ENCODE data around the gene HYAL1.
"Not testable (repeated sequence)": the region's sequence is repeated elsewhere in the genome, so short reads cannot be mapped to it uniquely, and the experiment has no call there.

The HYAL1 gene

DNA sequence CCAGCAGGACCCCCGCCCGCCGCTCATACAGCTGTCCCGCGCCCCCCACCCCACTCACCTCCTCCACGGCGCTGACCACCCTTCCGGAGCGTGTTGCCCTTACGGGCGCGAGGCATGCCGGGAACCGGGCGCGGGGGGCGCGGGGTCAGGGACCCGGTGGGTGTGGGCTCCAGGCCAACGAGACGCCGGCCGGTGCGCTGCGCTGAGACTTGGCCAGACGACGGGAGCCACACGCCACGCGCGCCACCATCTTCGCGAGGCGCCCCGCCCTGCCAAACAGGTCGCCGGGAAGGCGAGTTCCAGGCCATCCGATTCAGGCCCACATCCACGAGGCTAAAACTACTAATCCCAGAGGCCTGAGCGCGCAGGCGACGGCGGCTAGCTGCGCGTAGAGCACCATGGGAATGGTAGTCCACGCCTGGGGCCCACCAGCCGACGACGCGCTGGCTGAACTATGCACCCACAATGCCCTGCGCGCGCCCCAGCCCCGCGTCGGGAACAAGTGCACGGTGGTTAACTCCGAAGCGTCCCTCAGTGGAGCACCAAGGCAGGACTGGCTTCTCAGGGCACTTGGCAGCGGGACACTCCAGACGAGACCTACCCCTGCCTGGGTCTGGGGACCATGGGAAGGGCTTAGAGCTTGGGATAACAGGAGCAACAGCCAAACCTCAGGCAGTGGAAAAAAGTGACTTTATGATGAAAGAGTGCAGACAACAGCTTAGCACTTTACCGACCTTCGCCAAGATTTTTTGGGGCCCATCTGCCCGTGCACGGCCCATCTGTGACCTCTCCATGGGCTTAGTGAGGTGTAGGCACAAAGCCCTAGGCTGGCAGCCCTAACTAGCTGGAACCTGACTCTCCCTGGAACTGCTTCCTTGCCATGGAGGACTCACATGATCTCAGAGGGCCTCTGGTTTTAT, 11.0 kb downstream of the HYAL1 start, which contains the start of gene IFRD2:
Gene IFRD2, minus strand, starts transcription at position 271 of the 920 bp plus-strand sequence. Its CDS starts 155 bp downstream, at position 116.
- DNase-seq: peak; percentile 96

DNA sequence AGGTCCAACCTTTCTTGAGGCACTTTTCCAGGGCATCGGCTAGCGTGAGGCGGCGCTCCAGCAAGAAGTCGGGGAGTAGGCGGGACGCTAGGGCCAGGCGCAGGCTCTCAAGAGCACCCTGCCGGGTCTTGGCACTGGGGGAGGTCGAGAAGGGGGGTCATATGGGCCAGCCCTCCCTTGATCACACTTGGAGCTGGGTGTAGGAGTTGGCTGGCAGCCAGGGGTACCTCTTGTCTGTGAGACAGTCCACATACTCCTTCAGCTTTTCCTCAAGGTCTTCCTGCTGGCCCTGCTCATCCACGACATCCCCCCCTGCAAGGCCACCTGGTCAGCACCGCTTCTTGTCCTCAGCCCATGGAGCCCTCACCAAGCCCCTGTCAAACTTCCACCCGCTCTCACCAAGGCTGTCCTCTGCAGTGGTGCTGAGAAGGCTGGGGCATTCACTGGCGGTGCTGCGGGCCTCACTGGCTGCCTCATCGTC, 13.2 kb downstream of the HYAL1 start:
- no peak for DNase-seq

DNA sequence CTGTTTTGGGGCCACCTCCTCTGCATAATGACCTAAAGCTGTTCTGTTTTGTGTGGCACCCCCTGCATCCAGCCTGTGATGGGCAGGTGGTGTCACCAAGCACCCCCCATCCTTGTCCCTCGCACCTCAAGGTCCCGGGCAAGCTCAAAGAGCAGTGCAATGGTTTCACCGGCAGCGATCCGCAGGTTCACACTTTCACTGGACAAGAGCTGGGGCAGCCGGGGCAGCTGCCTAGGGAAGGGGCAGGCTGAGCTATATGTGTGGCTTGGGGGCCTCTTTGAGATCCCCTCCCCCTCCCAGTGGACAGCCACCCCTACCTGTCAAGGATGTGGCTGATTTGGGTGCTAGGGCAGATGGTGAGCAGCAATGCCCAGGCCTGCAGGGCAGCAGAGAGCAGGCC, 14.2 kb downstream of the HYAL1 start:
- no peak for DNase-seq

DNA sequence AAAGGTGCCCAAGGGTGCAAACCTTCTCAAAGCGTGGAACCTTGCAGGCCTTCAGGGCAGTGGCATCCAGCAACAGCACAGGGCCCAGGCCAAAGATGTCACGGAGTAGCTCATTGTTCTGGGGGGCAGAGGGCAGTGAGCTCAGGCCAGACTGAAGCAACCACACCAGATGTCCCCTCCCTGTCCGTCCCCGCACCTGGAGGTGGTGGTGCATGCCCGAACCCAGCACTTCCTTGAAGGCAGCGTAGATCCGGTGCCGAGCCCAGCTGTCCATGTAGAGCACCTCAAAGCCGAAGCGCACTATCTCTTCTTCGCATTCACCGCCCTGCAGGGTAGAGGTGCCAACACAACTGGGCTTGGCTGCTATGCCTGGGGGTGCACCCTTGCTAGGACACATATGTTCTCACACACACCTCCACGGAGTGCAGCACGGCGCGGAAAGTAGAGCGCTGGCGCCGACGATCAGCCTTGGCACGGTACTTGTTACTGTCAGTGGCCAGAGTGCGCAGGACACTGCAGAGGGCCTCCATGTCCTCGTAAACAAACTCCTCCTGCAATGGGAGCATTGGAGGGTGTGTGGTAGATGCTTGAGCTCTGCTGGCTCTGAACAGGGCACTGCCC, 14.9 kb downstream of the HYAL1 start:
- DNase-seq: no peak

DNA sequence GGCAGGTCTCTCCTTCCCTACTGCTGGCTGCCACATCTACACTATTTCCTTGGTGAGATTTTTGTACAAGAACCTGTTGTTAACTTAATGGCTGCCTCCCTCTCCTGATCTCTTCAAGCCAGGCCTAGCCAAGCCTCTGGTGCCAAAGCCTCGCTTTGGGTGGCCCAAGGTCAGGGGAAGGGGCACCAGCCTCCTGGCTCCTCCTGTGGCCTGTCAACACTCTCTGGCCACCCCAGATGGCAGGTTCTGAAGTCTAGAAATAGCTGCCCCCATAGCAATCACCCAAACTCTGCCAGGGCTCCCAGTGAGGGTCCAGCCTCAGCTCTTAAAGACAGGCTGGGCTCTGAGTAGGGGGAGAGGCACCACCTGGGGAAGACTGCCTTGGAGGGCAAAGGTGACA, 16.1 kb downstream of the HYAL1 start:
- no peak for DNase-seq

DNA sequence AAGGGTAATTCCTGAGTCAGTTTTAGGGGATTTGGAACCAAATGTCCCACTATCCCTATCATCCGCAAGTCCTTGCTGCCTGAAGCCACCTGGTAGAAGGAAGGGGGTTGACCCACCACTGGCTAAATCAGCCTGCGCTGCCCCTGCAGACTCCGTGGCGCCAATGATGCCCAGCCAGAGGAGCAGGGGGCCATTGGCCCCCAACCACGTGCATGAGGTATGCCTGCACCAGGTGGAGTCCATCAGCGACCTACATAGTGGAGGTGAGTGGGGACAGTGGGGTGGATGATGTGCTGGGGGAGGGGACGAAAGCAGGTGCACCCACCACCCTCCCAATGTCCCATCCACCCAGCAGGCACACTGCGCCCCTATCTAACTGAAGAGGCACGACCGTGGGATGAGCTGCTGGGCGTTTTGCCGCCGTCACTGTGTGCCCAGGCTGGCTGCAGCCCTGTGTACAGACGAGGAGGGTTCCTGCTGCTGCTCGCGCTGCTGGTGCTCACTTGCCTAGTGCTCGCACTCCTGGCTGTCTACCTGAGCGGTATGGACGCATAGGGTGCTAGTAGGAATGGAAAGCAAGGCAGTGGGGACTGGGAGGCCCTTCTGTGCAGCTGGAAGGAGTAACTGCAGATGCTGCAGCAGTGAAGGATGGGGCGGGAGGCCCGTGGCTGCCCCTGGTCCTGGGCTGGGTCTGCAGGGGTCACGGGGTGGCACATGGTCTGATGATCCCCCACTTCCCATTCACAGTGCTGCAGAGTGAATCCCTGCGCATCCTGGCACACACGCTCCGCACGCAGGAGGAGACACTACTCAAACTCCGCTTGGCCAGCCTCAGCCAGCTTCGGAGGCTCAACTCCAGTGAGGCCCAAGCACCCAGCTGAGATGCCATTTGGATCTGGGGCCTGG, 16.8 kb downstream of the HYAL1 start:
- no peak for DNase-seq

DNA sequence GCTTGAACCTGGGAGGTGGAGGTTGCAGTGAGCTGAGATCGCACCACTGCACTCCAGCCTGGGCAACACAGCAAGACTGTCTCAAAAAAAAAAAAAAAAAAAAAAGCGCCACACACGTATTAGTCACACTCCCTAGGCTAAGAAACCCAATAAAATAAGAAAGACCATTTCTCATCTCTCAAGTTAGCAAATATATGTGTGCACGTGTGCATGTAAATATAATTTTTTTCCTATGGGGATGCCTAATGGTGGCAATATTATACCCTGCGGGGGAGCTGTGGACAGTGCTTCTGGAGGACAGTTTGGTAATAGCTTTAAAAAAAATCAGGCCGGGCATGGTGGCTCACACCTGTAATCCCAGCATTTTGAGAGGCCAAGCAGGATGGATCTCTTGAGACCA, 19.3 kb downstream of the HYAL1 start:
- DNase-seq: not testable (repeated sequence)

DNA sequence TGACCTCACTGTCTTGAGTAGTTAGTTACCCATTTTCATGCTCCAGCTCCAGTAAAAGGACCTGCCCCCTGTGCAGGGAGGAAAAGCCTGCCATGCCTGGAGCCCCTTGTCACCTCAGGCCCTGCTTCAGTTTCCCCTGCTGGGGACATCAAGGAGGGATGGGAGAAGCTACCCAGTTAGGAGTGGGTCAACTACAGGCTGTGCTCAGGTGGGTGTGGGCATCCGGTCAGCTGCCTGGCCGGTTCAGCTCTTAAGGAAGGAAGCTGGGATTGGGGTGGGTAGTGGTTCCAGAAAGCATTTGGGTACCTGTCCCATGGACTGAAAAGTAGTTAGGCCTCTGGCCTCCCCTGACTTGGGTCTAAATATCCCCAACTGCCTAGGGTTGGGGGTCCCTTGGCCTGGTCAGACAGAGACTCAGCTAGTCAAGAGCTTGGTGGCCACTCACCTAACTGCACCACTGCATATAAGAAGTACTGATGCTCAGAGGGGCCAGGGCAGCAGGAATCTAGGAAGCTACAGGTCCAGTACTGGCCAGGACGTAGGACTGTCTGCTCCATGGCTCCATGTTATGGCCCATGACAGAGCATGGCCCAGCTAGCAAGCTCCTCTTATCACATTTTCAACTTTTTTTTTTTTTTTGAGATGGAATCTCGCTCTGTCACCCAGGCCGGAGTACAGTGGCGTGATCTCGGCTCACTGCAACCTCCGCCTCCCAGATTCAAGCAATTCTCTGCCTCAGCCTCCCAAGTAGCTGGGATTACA, 23.9 kb downstream of the HYAL1 start:
- DNase-seq: no peak

DNA sequence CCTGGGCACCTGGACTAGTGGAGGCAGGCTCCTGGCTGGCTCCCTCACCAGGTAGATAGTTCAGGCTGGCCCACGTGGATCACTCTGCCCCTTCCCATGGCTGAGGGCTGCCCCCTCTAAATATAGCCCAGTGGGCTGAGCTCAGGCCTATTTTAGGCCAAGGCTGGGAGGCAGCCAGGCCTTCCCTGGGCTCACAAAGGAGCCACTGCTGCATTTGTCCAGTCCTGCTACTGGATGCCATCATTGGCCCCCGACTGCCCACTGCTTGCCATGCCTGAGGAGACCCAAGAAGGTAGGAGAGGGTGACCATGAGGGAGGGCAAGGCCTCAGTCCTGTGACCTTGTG, 24.5 kb downstream of the HYAL1 start, which contains the start of gene LSMEM2:
Gene LSMEM2, plus strand, starts transcription at position 208 of the 345 bp plus-strand sequence. Its CDS starts 27 bp downstream, at position 235.
- DNase-seq: no peak

DNA sequence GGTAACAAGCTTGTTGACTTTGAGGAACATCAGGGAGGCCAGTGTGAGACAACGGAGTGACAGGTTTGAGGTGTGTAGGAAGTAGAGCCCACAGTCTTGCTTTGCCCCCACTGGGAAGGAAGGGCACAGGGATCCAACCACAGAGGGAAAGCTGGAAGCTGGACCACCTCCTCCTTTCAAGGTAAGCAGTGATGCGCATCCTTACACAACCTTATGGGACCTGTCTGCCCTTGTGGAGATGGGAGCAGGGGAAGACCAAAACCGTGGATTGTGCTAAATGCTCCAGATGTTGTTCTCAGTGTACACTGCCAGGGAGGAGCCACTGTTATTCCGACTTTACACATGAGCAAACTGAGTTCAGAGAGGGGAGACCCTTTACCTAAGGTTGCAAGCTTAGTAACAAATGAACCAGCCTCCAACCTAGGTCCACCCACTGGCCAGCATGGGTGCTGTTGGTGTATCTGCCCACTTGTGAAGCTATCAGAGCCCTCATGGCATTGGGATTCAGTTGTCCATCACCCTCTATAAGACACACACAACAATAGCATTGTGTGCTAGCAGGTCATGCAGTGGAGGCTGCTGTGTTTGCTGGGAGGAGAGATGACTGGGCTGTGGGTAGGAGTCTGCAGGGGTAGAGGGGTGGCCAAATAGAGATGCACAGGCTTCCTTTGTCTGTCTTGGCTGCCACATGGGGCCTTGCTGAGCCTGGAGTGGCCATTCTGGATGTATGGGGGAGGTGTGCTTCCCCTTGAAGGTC, 25.1 kb downstream of the HYAL1 start:
- no peak for DNase-seq

DNA sequence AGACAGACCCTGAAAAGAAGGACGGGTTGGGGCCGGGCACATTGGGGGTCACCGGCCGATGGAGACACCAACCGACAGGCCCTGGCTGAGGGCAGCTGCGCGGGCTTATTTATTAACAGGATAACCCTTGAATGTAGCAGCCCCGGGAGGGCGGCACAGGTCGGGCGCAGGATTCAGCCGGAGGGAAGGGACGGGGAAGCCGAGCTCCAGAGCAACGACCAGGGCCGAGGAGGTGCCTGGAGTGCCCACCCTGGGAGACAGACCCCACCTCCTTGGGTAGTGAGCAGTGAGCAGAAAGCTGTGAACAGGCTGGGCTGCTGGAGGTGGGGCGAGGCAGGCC, 26.6 kb downstream of the HYAL1 start:
- DNase-seq: no peak

DNA sequence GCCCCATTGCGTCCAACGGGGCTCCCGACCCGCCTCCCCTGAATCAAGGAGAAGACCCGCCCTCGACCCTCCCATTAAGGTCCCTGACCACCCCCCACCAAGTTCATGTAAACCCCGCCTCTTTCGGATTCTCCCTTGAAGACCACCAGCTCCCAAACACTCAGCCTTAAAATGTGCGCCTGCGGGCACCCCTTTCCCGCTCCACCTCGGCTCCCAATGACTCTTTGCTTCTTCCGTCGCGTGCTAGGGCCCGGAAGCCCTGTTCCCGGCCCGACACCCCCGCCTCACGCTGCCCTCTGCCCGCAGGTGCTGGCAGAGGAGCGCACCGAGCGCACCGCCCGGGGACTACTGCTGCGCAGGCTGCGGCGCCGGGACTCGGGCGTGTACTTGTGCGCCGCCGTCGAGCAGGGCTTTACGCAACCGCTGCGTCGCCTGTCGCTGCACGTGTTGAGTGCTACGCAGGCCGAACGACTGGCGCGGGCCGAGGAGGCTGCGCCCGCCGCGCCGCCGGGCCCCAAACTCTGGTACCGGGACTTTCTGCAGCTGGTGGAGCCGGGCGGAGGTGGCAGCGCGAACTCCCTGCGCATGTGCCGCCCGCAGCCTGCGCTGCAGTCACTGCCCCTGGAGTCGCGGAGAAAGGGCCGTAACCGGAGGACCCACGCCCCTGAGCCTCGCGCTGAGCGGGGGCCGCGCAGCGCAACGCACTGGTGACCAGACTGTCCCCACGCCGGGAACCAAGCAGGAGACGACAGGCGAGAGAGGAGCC, 27.2 kb downstream of the HYAL1 start:
- DNase-seq: no peak

DNA sequence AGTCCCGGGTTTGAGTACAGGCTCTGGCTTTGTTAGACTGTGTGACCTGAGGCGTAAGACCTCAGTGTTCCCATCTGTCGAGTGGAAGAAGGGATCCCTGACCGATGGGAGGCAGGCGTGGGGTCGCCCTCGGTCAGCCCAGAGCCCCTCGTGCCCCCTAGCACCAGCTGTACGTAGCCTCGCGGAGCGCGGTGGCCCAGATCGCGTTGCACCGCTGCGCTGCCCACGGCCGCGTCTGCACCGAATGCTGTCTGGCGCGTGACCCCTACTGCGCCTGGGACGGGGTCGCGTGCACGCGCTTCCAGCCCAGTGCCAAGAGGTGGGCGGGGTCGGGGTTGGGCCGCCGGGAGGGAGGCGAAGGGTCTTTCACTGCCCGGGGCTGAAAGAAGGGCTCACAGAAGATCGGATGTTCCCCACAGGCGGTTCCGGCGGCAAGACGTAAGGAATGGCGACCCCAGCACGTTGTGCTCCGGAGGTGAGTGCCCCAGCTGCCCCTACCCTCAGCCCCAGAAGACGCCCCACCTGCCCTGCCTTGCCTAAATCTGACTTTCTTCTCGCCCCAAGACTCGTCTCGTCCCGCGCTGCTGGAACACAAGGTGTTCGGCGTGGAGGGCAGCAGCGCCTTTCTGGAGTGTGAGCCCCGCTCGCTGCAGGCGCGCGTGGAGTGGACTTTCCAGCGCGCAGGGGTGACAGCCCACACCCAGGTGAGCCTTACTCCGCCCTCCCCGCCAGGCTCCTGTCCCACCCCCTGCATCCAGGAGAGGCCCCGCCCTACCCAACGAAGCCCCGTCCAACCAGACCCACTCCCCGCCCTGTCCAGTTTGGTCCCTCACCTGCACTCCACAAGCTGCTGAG, 28.0 kb downstream of the HYAL1 start:
- DNase-seq: peak; percentile 71

DNA sequence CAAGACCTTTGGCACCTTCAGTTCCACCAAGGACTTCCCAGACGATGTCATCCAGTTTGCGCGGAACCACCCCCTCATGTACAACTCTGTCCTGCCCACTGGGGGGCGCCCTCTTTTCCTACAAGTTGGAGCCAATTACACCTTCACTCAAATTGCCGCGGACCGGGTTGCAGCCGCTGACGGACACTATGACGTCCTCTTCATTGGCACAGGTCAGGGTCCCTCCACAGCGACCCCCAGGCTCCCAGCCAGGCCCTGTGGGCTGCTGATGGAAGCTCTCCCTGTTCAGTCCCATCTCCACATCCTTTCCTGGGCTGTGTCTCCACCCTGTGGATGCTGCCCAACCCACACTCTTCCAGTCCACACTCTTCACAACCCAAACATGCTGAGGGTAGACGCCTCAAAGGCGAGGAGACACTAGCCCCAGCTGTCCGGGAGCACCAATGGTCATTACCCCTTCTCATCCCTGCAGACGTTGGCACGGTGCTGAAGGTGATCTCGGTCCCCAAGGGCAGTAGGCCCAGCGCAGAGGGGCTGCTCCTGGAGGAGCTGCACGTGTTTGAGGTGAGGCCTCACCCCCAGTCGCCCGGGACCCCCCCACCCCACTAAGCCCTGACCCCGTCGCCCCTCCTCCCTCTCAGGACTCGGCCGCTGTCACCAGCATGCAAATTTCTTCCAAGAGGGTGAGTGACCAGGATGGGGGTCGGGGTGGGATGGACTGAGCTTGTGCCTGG, 28.8 kb downstream of the HYAL1 start:
- DNase-seq: peak; percentile 58

DNA sequence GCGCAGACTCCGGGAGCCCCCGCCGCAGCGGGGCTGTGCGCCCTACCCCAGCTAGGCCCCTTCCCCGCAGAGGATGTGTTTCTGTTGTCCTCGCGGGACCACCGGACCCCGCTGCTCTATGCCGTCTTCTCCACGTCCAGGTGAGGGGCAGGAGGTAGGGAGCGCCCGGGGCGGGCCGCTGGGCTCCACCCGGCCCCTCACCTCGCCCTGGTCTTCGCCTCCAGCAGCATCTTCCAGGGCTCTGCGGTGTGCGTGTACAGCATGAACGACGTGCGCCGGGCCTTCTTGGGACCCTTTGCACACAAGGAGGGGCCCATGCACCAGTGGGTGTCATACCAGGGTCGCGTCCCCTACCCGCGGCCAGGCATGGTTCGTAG, 29.7 kb downstream of the HYAL1 start:
- no peak for DNase-seq

DNA sequence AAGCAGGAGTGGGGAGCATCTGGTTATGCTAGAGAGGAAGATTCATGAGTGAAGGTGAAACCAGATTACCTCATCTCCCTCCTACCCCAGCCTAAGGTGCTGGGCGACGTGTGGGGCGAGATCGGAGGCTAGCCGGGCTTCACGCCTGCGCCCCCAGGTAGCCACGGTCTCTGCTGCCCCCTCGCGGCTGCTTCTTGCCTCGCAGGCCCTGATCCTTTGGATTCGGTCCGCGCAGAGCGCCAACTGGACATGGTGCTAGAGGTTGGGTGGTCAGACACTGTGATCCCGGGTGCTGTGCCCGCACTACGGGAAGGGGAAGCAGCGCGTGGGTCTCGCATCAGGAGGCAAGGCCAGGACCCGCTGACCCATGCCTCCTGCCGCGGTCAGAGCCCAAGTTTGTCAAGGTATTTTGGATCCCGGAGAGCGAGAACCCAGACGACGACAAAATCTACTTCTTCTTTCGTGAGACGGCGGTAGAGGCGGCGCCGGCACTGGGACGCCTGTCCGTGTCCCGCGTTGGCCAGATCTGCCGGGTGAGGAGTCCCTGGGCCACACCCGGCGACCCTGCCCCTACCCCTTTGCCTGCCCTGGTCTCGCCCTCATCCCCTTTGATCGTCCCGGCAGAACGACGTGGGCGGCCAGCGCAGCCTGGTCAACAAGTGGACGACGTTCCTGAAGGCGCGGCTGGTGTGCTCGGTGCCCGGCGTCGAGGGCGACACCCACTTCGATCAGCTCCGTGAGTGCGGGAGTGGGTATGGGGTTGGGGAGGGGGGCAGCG, 30.3 kb downstream of the HYAL1 start:
- peak; percentile 94 for DNase-seq

DNA sequence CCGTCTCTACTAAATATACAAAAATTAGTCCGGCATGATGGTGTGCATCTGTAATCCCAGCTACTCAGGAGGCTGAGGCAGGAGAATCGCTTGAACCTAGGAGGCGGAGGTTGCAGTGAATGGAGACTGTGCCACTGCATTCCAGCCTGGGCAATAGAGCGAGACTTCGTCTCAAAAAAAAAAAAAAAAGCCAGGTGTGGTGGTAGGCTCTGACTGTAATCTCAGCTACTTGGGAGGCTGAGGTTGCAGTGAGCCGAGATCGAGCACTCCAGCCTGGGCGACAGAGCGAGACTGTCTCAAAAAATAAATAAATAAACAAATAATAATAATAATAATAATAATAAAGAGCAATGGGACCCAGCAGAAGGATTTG, 30.9 kb downstream of the HYAL1 start:
- DNase-seq: not testable (repeated sequence)

DNA sequence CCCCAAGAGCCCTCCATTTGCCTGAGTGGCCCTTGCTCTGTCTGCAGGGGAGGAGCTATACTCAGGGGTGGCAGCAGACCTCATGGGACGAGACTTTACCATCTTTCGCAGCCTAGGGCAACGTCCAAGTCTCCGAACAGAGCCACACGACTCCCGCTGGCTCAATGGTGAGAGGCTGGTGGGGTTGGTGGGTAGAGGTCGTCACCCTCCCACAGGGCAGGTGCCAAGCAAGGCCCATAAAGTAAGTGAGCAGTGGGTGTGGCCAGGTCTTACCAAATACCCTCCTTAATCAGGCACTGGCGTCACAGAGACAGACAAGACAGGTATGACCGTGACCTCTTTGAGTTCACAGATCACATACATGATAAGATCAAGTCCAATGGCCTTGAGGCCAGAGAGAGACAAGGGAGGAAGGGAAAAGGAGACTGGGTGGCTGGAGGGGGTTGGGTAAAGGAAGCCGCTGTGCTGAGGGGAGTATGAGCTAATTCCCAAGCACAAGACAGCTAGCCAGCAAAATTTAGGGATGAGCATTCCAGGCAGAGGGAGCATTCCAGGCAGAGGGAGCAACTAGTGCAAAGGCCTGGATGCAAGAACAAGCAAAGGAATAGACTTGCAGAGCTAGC, 31.9 kb downstream of the HYAL1 start:
- DNase-seq: no peak

Data from retina (tissue), 1 donor.